B cell (primary cell): ENCODE results near the gene NUP210. TPM values are rescaled to one million over a fixed set of nuclear protein-coding genes. Genes with fewer than 3 reads are reported as not detected.
A peak's percentile ranks its signal among the peaks of the same experiment; 100 is the strongest.

Experiments
- ATAC-seq: fragments of 200-7000 bp; cut with Tn5 transposase; one replicate; pipeline ENCODE4 v1.10.0; 2021; ENCODE audit warnings: low read depth, mild to moderate bottlenecking, moderate number of reproducible peaks, moderate library complexity
- CTCF ChIA-PET: fragments of 350-600 bp; sonication (Branson Sonifier 250); formaldehyde crosslinking; loops from one replicate; lab custom pipeline; 2021; ENCODE audit warnings: antibody characterized with exemption, inconsistent platforms; lab: Charles Lee
- POLR2A ChIA-PET: fragments of 350-600 bp; sonication (Branson Sonifier 250); formaldehyde crosslinking; loops from one replicate; lab custom pipeline; 2021; ENCODE audit warnings: antibody characterized with exemption; lab: Charles Lee
- DNase-seq: peaks from one replicate; pipeline ENCODE4 v3.0.0; 2013
- H2AFZ ChIP-seq: 2 replicates; pipeline ENCODE4 v1.6.1; 2012; ENCODE audit warnings: mild to moderate bottlenecking, low read depth, low read length; ENCODE audit not compliant: insufficient read depth, poor library complexity, severe bottlenecking
- H3K27ac ChIP-seq, 2 donors: 1 replicate in 1 of 2; 2 replicates in 1 of 2; pipeline ENCODE4 v1.5.1; 2012 to 2013; ENCODE audit warnings: low read length in 2 of 2, mild to moderate bottlenecking in 2 of 2, moderate library complexity in 1 of 2
- H3K27me3 ChIP-seq, 4 experiments: fragments of 200-600 bp in 1 of 4; sonication (generic) in 1 of 4; replicated peaks in 1 of 4; 1 replicate in 2 of 4; 2 replicates in 2 of 4; pipeline versions ENCODE4 v1.6.1 to v1.7.0; 2013 to 2016; ENCODE audit warnings: low read length in 3 of 4, mild to moderate bottlenecking in 2 of 4, mixed read lengths in 1 of 4, moderate library complexity in 1 of 4; ENCODE audit not compliant: insufficient read depth in 4 of 4, control insufficient read depth in 3 of 4; ENCODE audit errors: control extremely low read depth in 1 of 4
- H3K36me3 ChIP-seq, 2 experiments: replicated peaks in 1 of 2; 1 replicate in 1 of 2; 2 replicates in 1 of 2; pipeline versions ENCODE4 v1.6.1 to v1.7.1; 2013; ENCODE audit warnings: low read length in 1 of 2; ENCODE audit not compliant: insufficient read depth in 2 of 2, control insufficient read depth in 1 of 2; ENCODE audit errors: control extremely low read depth in 1 of 2, extremely low read depth in 1 of 2
- H3K4me1 ChIP-seq, 2 donors: fragments of 200-600 bp in 1 of 2; sonication (generic) in 1 of 2; 1 replicate in 1 of 2; 2 replicates in 1 of 2; pipeline versions ENCODE4 v1.5.1 to v1.6.1; 2013 to 2017; ENCODE audit warnings: low read length in 2 of 2; ENCODE audit not compliant: control insufficient read depth in 2 of 2, insufficient read depth in 2 of 2
- H3K4me2 ChIP-seq: replicated peaks from 2 replicates; pipeline ENCODE3; 2012; ENCODE audit warnings: mild to moderate bottlenecking, low read depth, low read length; ENCODE audit not compliant: poor library complexity, severe bottlenecking
- H3K4me3 ChIP-seq, 5 experiments: fragments of 200-600 bp in 1 of 5; sonication (generic) in 1 of 5; 1 replicate in 3 of 5; 2 replicates in 2 of 5; pipeline versions ENCODE4 v1.5.1 to v1.7.0; 2011 to 2016; ENCODE audit warnings: low read length in 4 of 5, mild to moderate bottlenecking in 4 of 5, low read depth in 2 of 5, control low read depth in 1 of 5, moderate library complexity in 1 of 5; ENCODE audit not compliant: insufficient read depth in 1 of 5; ENCODE audit errors: control extremely low read depth in 1 of 5, extremely low read depth in 1 of 5
- H3K79me2 ChIP-seq: fragments of 200-600 bp; sonication (generic); one replicate; pipeline ENCODE4 v1.6.0; 2016; ENCODE audit warnings: low read length; ENCODE audit not compliant: control insufficient read depth, insufficient read depth
- H3K9ac ChIP-seq: fragments of 200-600 bp; sonication (generic); 2 replicates; pipeline ENCODE4 v1.6.1; 2017; ENCODE audit warnings: mild to moderate bottlenecking, low read length, moderate library complexity
- H3K9me3 ChIP-seq, 3 donors: one replicate each; pipeline versions ENCODE4 v1.6.1 to v1.7.1; 2013; ENCODE audit warnings: low read length in 2 of 3; ENCODE audit not compliant: control insufficient read depth in 2 of 3, insufficient read depth in 1 of 3; ENCODE audit errors: control extremely low read depth in 1 of 3
- H4K20me1 ChIP-seq: 2 replicates; pipeline ENCODE4 v1.6.0; 2012; ENCODE audit warnings: mild to moderate bottlenecking, low read length; ENCODE audit not compliant: insufficient read depth, control insufficient read depth, poor library complexity, severe bottlenecking
- H3K27ac Mint-ChIP-seq: one replicate; pipeline ENCODE4 v1.8.0; 2021; ENCODE audit warnings: mixed read lengths
- H3K27me3 Mint-ChIP-seq: one replicate; pipeline ENCODE4 v1.8.0; 2021; ENCODE audit warnings: mixed read lengths
- H3K4me1 Mint-ChIP-seq: one replicate; pipeline ENCODE4 v1.8.0; 2021; ENCODE audit warnings: mixed read lengths
- H3K4me3 Mint-ChIP-seq: one replicate; pipeline ENCODE4 v1.8.0; 2021; ENCODE audit warnings: mixed read lengths
- H3K9me3 Mint-ChIP-seq: one replicate; pipeline ENCODE4 v1.8.0; 2022; ENCODE audit warnings: mixed read lengths; ENCODE audit not compliant: insufficient read depth
- CTCF ChIP-seq: fragments of 200-600 bp; IDR thresholded peaks from one replicate; pipeline ENCODE4 v1.8.0; 2022; ENCODE audit warnings: antibody characterized with exemption, mild to moderate bottlenecking
- EZH2 ChIP-seq: IDR thresholded peaks from 2 replicates; pipeline ENCODE4 v1.6.1; 2012; ENCODE audit warnings: borderline replicate concordance, low read depth, mild to moderate bottlenecking, moderate library complexity, low read length; ENCODE audit not compliant: insufficient read depth, poor library complexity, severe bottlenecking
- WGBS: methylation state at CpG from one replicate; pipeline ENCODE4 v1.1.5; 2013; ENCODE audit warnings: missing lambda C conversion rate; ENCODE audit not compliant: insufficient coverage; 5-methylcytosine and 5-hydroxymethylcytosine counted together
- intact Hi-C: fragments of 100-400 bp; cut with micrococcal nuclease; formaldehyde crosslinking; loops from one replicate; pipeline ENCODE4 v1.10.0; 2022
- polyA plus RNA-seq: library from polyadenylated mRNA; depleted of rRNA; stranded (reverse); fragments of >200 nt; gene quantifications from 2 replicates; pipeline ENCODE4 v1.2.3, GENCODE V29; 2012
- total RNA-seq, 2 donors: library from RNA; stranded (reverse); fragments of 120-200 nt in 1 of 2; gene quantifications; 1 replicate in 1 of 2; 2 replicates in 1 of 2; pipeline versions ENCODE4 v1.2.3 to v1.2.4, GENCODE V29; 2013 to 2022

NUP210 gene
- total and polyA plus RNA-seq, 2 donors (not counting 1 experiment from before 2014, with no cell fraction given): 114 to 159 TPM

GRCh38 chr3:13343601-13344000, 76.5 kb downstream of the NUP210 start:
- DNase-seq: no peak
- H3K79me2 ChIP-seq: no peaks in the 10 kb centered on the region
- H3K27ac ChIP-seq: no peak overlapping the region
- H3K27ac Mint-ChIP-seq: no peak overlapping the region
- no peak overlapping the region for H3K4me3 Mint-ChIP-seq
- H3K4me2 ChIP-seq: no peak overlapping the region
- no peak overlapping the region for H2AFZ ChIP-seq
- H3K36me3 ChIP-seq: peaks cover 13 to 84% of the 10 kb centered on the region in 2 experiments
- no peaks in the 10 kb centered on the region for H3K9me3 Mint-ChIP-seq
- WGBS: 22% methylated on average over 5 of the region's 6 CpGs
- ChIA-PET POLR2A (no interaction called here), CTCF (interaction anchor here (0.6 to 4.2 kb wide), 4 partner anchors 11 to 251 kb away, joined by 3 to 20 read pairs (median 4); no protein-coding TSS in a partner anchor)
- H3K4me3 ChIP-seq: no peak overlapping the region
- no peak overlapping the region for H3K9ac ChIP-seq
- ATAC-seq: no peak
- peaks cover 29% of the 10 kb centered on the region for H3K4me1 Mint-ChIP-seq
- H4K20me1 ChIP-seq: peaks cover 34% of the 10 kb centered on the region
- no peak for TF ChIP-seq EZH2
- no peak for TF ChIP-seq CTCF
- H3K9me3 ChIP-seq: peaks cover 0 to 1% (median 0%) of the 10 kb centered on the region in 3 donors
- intact Hi-C loops: no loop called here
- H3K4me1 ChIP-seq: peaks cover 12 to 24% of the 10 kb centered on the region in 2 donors
- no peaks in the 10 kb centered on the region for H3K27me3 ChIP-seq
- no peaks in the 10 kb centered on the region for H3K27me3 Mint-ChIP-seq

GRCh38 chr3:13341229-13341905, 78.8 kb downstream of the NUP210 start:
- CTCF ChIA-PET: interaction anchor here (0.5 kb wide), 1 partner anchor 30 kb away, joined by 3 read pairs; no protein-coding TSS in a partner anchor
- TF ChIP-seq EZH2: no peak
- no peak for TF ChIP-seq CTCF
- no peak overlapping the region for H3K4me3 Mint-ChIP-seq

More at GRCh38 chr3:13341229-13341905, 78.8 kb downstream of the NUP210 start:
- Histone ChIP-seq H3K9me3 (peaks cover 0 to 1% (median 0%) of the 10 kb centered on the region in 3 donors), H3K27me3 (no peaks in the 10 kb centered on the region), H3K4me2 (no peak overlapping the region), H3K4me1 (peaks cover 6 to 13% of the 10 kb centered on the region in 2 donors), H3K27ac (no peak overlapping the region), H3K9ac (no peak overlapping the region), H2AFZ (no peak overlapping the region), H3K4me3 (no peak overlapping the region), H4K20me1 (peaks cover 43% of the 10 kb centered on the region), H3K36me3 (peaks cover 13 to 84% of the 10 kb centered on the region in 2 experiments), H3K79me2 (peaks cover 2% of the 10 kb centered on the region)
- DNase-seq (no peak), ATAC-seq (no peak)
- POLR2A ChIA-PET: no interaction called here
- WGBS: 95% methylated on average over 5 of the region's 7 CpGs
- H3K27ac Mint-ChIP-seq: peak overlapping the region; percentile 26
- peaks cover 18% of the 10 kb centered on the region for H3K4me1 Mint-ChIP-seq
- intact Hi-C loops: no loop called here
- H3K27me3 Mint-ChIP-seq: no peaks in the 10 kb centered on the region
- H3K9me3 Mint-ChIP-seq: no peaks in the 10 kb centered on the region
